ENCODE data around the gene MX2. TPM values are rescaled to one million over a fixed set of nuclear protein-coding genes. Genes with fewer than 3 reads are reported as not detected.
"Not testable (repeated sequence)": the region's sequence is repeated elsewhere in the genome, so short reads cannot be mapped to it uniquely, and the experiment has no call there.

Gene MX2
- total RNA-seq, 2 experiments from 2014 or later, result 3.5 to 10.4 TPM

- CTCF ChIA-PET (ENCODE audit: unreplicated experiment), result interaction anchor here (0.6 kb wide), 1 partner anchor 24 kb away, joined by 3 read pairs; no protein-coding TSS in a partner anchor
- intact Hi-C loops (cut with micrococcal nuclease; ENCODE audit: unreplicated experiment), result no loop called here
- Histone ChIP-seq H3K79me2 (ENCODE audit: insufficient read depth, low read depth, low read length) (no peaks in the 10 kb centered on the region), H3K4me3 (ENCODE audit: low read depth, low read length, poor library complexity, severe bottlenecking) (no peak overlapping the region), H2AFZ (ENCODE audit: low read length) (no peak overlapping the region), H3K27ac (ENCODE audit: low read depth, low read length, poor library complexity, severe bottlenecking) (no peak overlapping the region), H3K4me1 (ENCODE audit: insufficient read depth, low read length, poor library complexity, severe bottlenecking) (peaks cover 15% of the 10 kb centered on the region), H3K36me3 (ENCODE audit: insufficient read depth, low read length) (no peaks in the 10 kb centered on the region), H3K9me2 (ENCODE audit: insufficient read depth, low read length) (no peaks in the 10 kb centered on the region), H3K9me3 (ENCODE audit: low read length) (no peaks in the 10 kb centered on the region), H4K20me1 (ENCODE audit: insufficient read depth, low read length) (no peaks in the 10 kb centered on the region), H3K4me2 (ENCODE audit: low read length) (no peak overlapping the region)
- POLR2A ChIA-PET, result interaction anchor here (0.6 kb wide), 1 partner anchor 20 kb away, joined by 3 read pairs; no protein-coding TSS in a partner anchor
- no peak for DNase-seq (ENCODE audit: low spot score)
- TF ChIP-seq EZH2phosphoT487 (IDR thresholded peaks at IDR 0.05; ENCODE audit: borderline replicate concordance, low read depth, low read length) (no peak), CTCF (conservative IDR thresholded peaks at IDR 0.05; ENCODE audit: low read length) (no peak)
- no TSS peak for BruUV-seq (replicated peaks)
Measured at GRCh38 chr21:41358193-41359166, 3.3 kb upstream of the MX2 start.

GRCh38 chr21:41359286-41359685 is 2.5 kb upstream of the MX2 start:
- no peaks in the 10 kb centered on the region for H3K79me2 ChIP-seq (ENCODE audit: insufficient read depth, low read depth, low read length)

GRCh38 chr21:41359754-41360071 is 2.1 kb upstream of the MX2 start:
- H3K79me2 ChIP-seq (ENCODE audit: insufficient read depth, low read depth, low read length); H3K9me3 ChIP-seq (ENCODE audit: low read length); DNase-seq (ENCODE audit: low spot score); H2AFZ ChIP-seq (ENCODE audit: low read length); H3K36me3 ChIP-seq (ENCODE audit: insufficient read depth, low read length); H3K4me3 ChIP-seq (ENCODE audit: low read depth, low read length, poor library complexity, severe bottlenecking); BruUV-seq (replicated peaks); CTCF ChIA-PET (ENCODE audit: unreplicated experiment); H3K4me2 ChIP-seq (ENCODE audit: low read length); H3K9me2 ChIP-seq (ENCODE audit: insufficient read depth, low read length); H4K20me1 ChIP-seq (ENCODE audit: insufficient read depth, low read length); H3K27ac ChIP-seq (ENCODE audit: low read depth, low read length, poor library complexity, severe bottlenecking); POLR2A ChIA-PET: not testable (repeated sequence)
- peaks cover 15% of the 10 kb centered on the region for H3K4me1 ChIP-seq (ENCODE audit: insufficient read depth, low read length, poor library complexity, severe bottlenecking)
- intact Hi-C loops (cut with micrococcal nuclease; ENCODE audit: unreplicated experiment), result loop anchor here (1.0 to 10.0 kb wide), 2 partner anchors 76 to 565 kb away; no protein-coding TSS in a partner anchor

More at GRCh38 chr21:41359286-41359685, 2.5 kb upstream of the MX2 start:
- no peak overlapping the region for H3K4me3 ChIP-seq (ENCODE audit: low read depth, low read length, poor library complexity, severe bottlenecking)
- intact Hi-C loops (cut with micrococcal nuclease; ENCODE audit: unreplicated experiment), result no loop called here
- H3K36me3 ChIP-seq (ENCODE audit: insufficient read depth, low read length), result no peaks in the 10 kb centered on the region
- TF ChIP-seq CTCF (conservative IDR thresholded peaks at IDR 0.05; ENCODE audit: low read length), result no peak
- no peak for TF ChIP-seq EZH2phosphoT487 (IDR thresholded peaks at IDR 0.05; ENCODE audit: borderline replicate concordance, low read depth, low read length)
- BruUV-seq (replicated peaks), result no TSS peak
- ChIA-PET POLR2A (no interaction called here), CTCF (ENCODE audit: unreplicated experiment) (interaction anchor here (0.6 kb wide), 1 partner anchor 23 kb away, joined by 3 read pairs; no protein-coding TSS in a partner anchor)
- no peaks in the 10 kb centered on the region for H4K20me1 ChIP-seq (ENCODE audit: insufficient read depth, low read length)
- H3K9me2 ChIP-seq (ENCODE audit: insufficient read depth, low read length), result no peaks in the 10 kb centered on the region
- no peaks in the 10 kb centered on the region for H3K9me3 ChIP-seq (ENCODE audit: low read length)
- DNase-seq (ENCODE audit: low spot score), result no peak
- H2AFZ ChIP-seq (ENCODE audit: low read length), result no peak overlapping the region
- H3K4me2 ChIP-seq (ENCODE audit: low read length), result no peak overlapping the region
- peaks cover 15% of the 10 kb centered on the region for H3K4me1 ChIP-seq (ENCODE audit: insufficient read depth, low read length, poor library complexity, severe bottlenecking)
- H3K27ac ChIP-seq (ENCODE audit: low read depth, low read length, poor library complexity, severe bottlenecking), result no peak overlapping the region
